H9 (cell line): Measurements from ENCODE around the gene BACH2. TPM values are rescaled to one million over a fixed set of nuclear protein-coding genes. Genes with fewer than 3 reads are reported as not detected.

Experiments
- DNase-seq: peaks from one replicate; pipeline ENCODE4 v3.0.0-alpha.2; 2017
- H2AFZ ChIP-seq: one replicate; pipeline ENCODE4 v1.6.1; 2013; ENCODE audit warnings: mild to moderate bottlenecking, low read length, control low read depth, moderate library complexity
- H2AK5ac ChIP-seq: 2 replicates; pipeline ENCODE4 v1.6.1; 2013; ENCODE audit warnings: low read length, control low read depth, mixed read lengths; ENCODE audit not compliant: insufficient read length
- H2BK120ac ChIP-seq: one replicate; pipeline ENCODE4 v1.6.1; 2013; ENCODE audit warnings: low read depth, mild to moderate bottlenecking, low read length, control low read depth, inconsistent platforms; ENCODE audit not compliant: poor library complexity, severe bottlenecking
- H2BK12ac ChIP-seq: 2 replicates; pipeline ENCODE4 v1.6.1; 2013; ENCODE audit warnings: low read length, control low read depth, mixed read lengths, low read depth; ENCODE audit not compliant: insufficient read length
- H2BK15ac ChIP-seq: 2 replicates; pipeline ENCODE4 v1.6.1; 2013; ENCODE audit warnings: low read depth, low read length, control low read depth
- H2BK20ac ChIP-seq: one replicate; pipeline ENCODE4 v1.6.1; 2013; ENCODE audit warnings: low read depth, mild to moderate bottlenecking, low read length, control low read depth, inconsistent platforms; ENCODE audit not compliant: poor library complexity, severe bottlenecking
- H2BK5ac ChIP-seq: 2 replicates; pipeline ENCODE4 v1.6.1; 2013; ENCODE audit warnings: low read length, control low read depth, mixed read lengths; ENCODE audit not compliant: insufficient read length
- H3K14ac ChIP-seq: 2 replicates; pipeline ENCODE4 v1.6.1; 2013; ENCODE audit warnings: low read length, control low read depth; ENCODE audit not compliant: insufficient read depth
- H3K18ac ChIP-seq: 2 replicates; pipeline ENCODE4 v1.6.1; 2013; ENCODE audit warnings: low read depth, mild to moderate bottlenecking, mixed read lengths, low read length, control low read depth; ENCODE audit not compliant: insufficient read length
- H3K23ac ChIP-seq: 2 replicates; pipeline ENCODE4 v1.6.1; 2013; ENCODE audit warnings: low read length, control low read depth, mixed read lengths, low read depth; ENCODE audit not compliant: insufficient read length
- H3K23me2 ChIP-seq: 2 replicates; pipeline ENCODE4 v1.6.1; 2013; ENCODE audit warnings: low read depth, mild to moderate bottlenecking, mixed read lengths, low read length, control low read depth; ENCODE audit not compliant: insufficient read length, poor library complexity, severe bottlenecking
- H3K27ac ChIP-seq: 2 replicates; pipeline ENCODE4 v1.5.1; 2013; ENCODE audit warnings: low read length, control low read depth, mixed read lengths, low read depth; ENCODE audit not compliant: insufficient read length
- H3K27me3 ChIP-seq: 2 replicates; pipeline ENCODE4 v1.6.1; 2013; ENCODE audit warnings: low read length, control low read depth, inconsistent platforms; ENCODE audit not compliant: insufficient read depth
- H3K4ac ChIP-seq: 2 replicates; pipeline ENCODE4 v1.6.1; 2013; ENCODE audit warnings: low read depth, mild to moderate bottlenecking, control low read depth, inconsistent platforms, low read length, moderate library complexity
- H3K4me1 ChIP-seq: 2 replicates; pipeline ENCODE4 v1.6.1; 2013; ENCODE audit warnings: low read length, control low read depth, inconsistent platforms; ENCODE audit not compliant: insufficient read depth
- H3K4me2 ChIP-seq: 2 replicates; pipeline ENCODE4 v1.6.1; 2013; ENCODE audit warnings: low read length, control low read depth, mixed read lengths; ENCODE audit not compliant: insufficient read length, insufficient read depth
- H3K56ac ChIP-seq: 2 replicates; pipeline ENCODE4 v1.6.1; 2013; ENCODE audit warnings: low read depth, mild to moderate bottlenecking, mixed read lengths, low read length, control low read depth; ENCODE audit not compliant: insufficient read length
- H3K79me1 ChIP-seq: 2 replicates; pipeline ENCODE4 v1.6.1; 2013; ENCODE audit warnings: low read depth, mild to moderate bottlenecking, moderate library complexity, low read length, control low read depth, inconsistent platforms; ENCODE audit not compliant: insufficient read depth, poor library complexity, severe bottlenecking
- H3K79me2 ChIP-seq: 2 replicates; pipeline ENCODE4 v1.6.1; 2013; ENCODE audit warnings: low read length, control low read depth, inconsistent platforms; ENCODE audit not compliant: insufficient read depth
- H3K9ac ChIP-seq: 2 replicates; pipeline ENCODE4 v1.6.1; 2013; ENCODE audit warnings: low read length, control low read depth, mixed read lengths; ENCODE audit not compliant: insufficient read length; ENCODE audit errors: extremely low read depth
- H3K9me3 ChIP-seq: one replicate; pipeline ENCODE4 v1.6.1; 2013; ENCODE audit warnings: low read depth, low read length, inconsistent platforms; ENCODE audit not compliant: control insufficient read depth
- H3T11ph ChIP-seq: one replicate; pipeline ENCODE4 v1.6.1; 2013; ENCODE audit warnings: mild to moderate bottlenecking, low read length, control low read depth, inconsistent platforms
- H4K20me1 ChIP-seq: one replicate; pipeline ENCODE4 v1.6.1; 2013; ENCODE audit not compliant: control insufficient read depth, insufficient read length, insufficient read depth
- H4K5ac ChIP-seq: 2 replicates; pipeline ENCODE4 v1.6.1; 2013; ENCODE audit warnings: low read depth, mild to moderate bottlenecking, mixed read lengths, low read length, control low read depth; ENCODE audit not compliant: insufficient read length
- H4K8ac ChIP-seq: replicated peaks from 2 replicates; pipeline ENCODE4 v1.6.1; 2013; ENCODE audit warnings: low read length, control low read depth, mixed read lengths, low read depth; ENCODE audit not compliant: insufficient read length
- H4K91ac ChIP-seq: 2 replicates; pipeline ENCODE4 v1.6.1; 2013; ENCODE audit warnings: low read depth, mild to moderate bottlenecking, moderate library complexity, mixed read lengths, low read length, control low read depth; ENCODE audit not compliant: insufficient read length
- H3K27ac Mint-ChIP-seq, 3 experiments: 2 replicates in 2 of 3; 3 replicates in 1 of 3; pipeline ENCODE4 v1.8.0; 2020 to 2021; ENCODE audit warnings: mixed read lengths in 3 of 3, mild to moderate bottlenecking in 1 of 3, moderate library complexity in 1 of 3
- H3K27me3 Mint-ChIP-seq: 2 replicates; pipeline ENCODE4 v1.8.0; 2021; ENCODE audit warnings: low read depth, mild to moderate bottlenecking, moderate library complexity, mixed read lengths
- H3K36me3 Mint-ChIP-seq, 3 experiments: 2 replicates in 2 of 3; 3 replicates in 1 of 3; pipeline ENCODE4 v1.8.0; 2020 to 2021; ENCODE audit warnings: low read depth in 3 of 3, mixed read lengths in 3 of 3; ENCODE audit not compliant: insufficient read depth in 1 of 3
- H3K4me1 Mint-ChIP-seq, 2 experiments: 2 replicates each; pipeline ENCODE4 v1.8.0; 2020; ENCODE audit warnings: mixed read lengths in 2 of 2
- H3K4me3 Mint-ChIP-seq, 2 experiments: 2 replicates in 1 of 2; 3 replicates in 1 of 2; pipeline ENCODE4 v1.8.0; 2020 to 2021; ENCODE audit warnings: mild to moderate bottlenecking in 2 of 2, mixed read lengths in 2 of 2, moderate library complexity in 1 of 2
- H3K9me3 Mint-ChIP-seq, 2 experiments: 2 replicates in 1 of 2; 3 replicates in 1 of 2; pipeline ENCODE4 v1.8.0; 2020; ENCODE audit warnings: mild to moderate bottlenecking in 2 of 2, mixed read lengths in 2 of 2, moderate library complexity in 1 of 2
- WGBS: extraction: QIAGEN DNeasy Blood & Tissue Kit; methylation state at CpG from one replicate; pipeline ENCODE4 v1.1.7; 2013; ENCODE audit warnings: missing lambda C conversion rate, low lambda C conversion rate, mixed read lengths; ENCODE audit not compliant: insufficient read length; ENCODE audit errors: extremely low coverage; 5-methylcytosine and 5-hydroxymethylcytosine counted together
- total RNA-seq: library from RNA; stranded (reverse); gene quantifications from 2 replicates; pipeline ENCODE4 v1.2.1, GENCODE V29; 2021
- TF ChIP-seq, protein P1 (sequence below): fragments of 200-600 bp; sonication (generic); conservative IDR thresholded peaks from 3 replicates; pipeline ENCODE4 v1.8.0; 2021; ENCODE audit warnings: antibody characterized with exemption, mild to moderate bottlenecking

The BACH2 gene
- total RNA-seq, 1 experiment from 2014 or later: 2.0 TPM

DNA sequence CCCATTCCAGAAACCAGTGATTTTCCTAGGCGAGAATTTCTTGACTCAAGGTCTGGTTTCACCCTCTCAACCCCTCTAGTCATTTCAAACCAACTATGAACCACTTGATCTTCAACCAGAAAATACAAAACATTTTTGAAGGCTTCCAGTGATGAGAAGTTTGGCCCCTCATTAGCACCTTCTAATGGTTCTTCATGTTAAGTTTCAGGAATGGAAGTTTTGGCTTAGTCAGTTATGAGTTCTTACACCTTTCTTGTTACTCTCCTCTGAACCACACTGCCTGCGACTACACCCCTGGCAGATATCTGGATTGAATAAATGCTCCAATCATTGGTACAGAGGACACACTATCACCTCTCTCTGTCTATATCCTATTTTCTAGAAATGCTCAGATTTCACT is 335.2 kb downstream of the BACH2 start:
- Histone ChIP-seq H3K56ac (no peak overlapping the region), H2BK15ac (no peak overlapping the region), H3K9me3 (no peaks in the 10 kb centered on the region), H3K79me1 (no peaks in the 10 kb centered on the region), H2AK5ac (no peak overlapping the region), H2AFZ (no peak overlapping the region), H3K27ac (no peak overlapping the region), H4K20me1 (no peaks in the 10 kb centered on the region), H2BK20ac (no peak overlapping the region), H3K23ac (no peak overlapping the region), H3K14ac (no peak overlapping the region), H3K4ac (no peak overlapping the region), H3K23me2 (no peaks in the 10 kb centered on the region), H3K4me2 (no peak overlapping the region), H3K79me2 (no peaks in the 10 kb centered on the region), H3T11ph (no peak overlapping the region), H2BK12ac (no peak overlapping the region), H3K4me1 (no peaks in the 10 kb centered on the region), H4K5ac (no peak overlapping the region), H3K9ac (no peak overlapping the region), H2BK5ac (no peak overlapping the region), H4K91ac (no peak overlapping the region), H3K27me3 (no peaks in the 10 kb centered on the region), H2BK120ac (no peak overlapping the region), H4K8ac (no peak overlapping the region), H3K18ac (no peak overlapping the region)
- H3K27me3 Mint-ChIP-seq: no peaks in the 10 kb centered on the region
- no peak overlapping the region for H3K27ac Mint-ChIP-seq
- no peaks in the 10 kb centered on the region for H3K9me3 Mint-ChIP-seq
- no peak overlapping the region for H3K4me3 Mint-ChIP-seq
- DNase-seq: no peak
- TF ChIP-seq, protein P1, sequence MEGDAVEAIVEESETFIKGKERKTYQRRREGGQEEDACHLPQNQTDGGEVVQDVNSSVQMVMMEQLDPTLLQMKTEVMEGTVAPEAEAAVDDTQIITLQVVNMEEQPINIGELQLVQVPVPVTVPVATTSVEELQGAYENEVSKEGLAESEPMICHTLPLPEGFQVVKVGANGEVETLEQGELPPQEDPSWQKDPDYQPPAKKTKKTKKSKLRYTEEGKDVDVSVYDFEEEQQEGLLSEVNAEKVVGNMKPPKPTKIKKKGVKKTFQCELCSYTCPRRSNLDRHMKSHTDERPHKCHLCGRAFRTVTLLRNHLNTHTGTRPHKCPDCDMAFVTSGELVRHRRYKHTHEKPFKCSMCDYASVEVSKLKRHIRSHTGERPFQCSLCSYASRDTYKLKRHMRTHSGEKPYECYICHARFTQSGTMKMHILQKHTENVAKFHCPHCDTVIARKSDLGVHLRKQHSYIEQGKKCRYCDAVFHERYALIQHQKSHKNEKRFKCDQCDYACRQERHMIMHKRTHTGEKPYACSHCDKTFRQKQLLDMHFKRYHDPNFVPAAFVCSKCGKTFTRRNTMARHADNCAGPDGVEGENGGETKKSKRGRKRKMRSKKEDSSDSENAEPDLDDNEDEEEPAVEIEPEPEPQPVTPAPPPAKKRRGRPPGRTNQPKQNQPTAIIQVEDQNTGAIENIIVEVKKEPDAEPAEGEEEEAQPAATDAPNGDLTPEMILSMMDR: no peak
- no CpG with 5 or more reads among the region's 2 CpGs for WGBS
- no peaks in the 10 kb centered on the region for H3K36me3 Mint-ChIP-seq
- H3K4me1 Mint-ChIP-seq: peaks cover 4 to 6% of the 10 kb centered on the region in 2 experiments; a peak in 2 of 4 replicates
